CD14-positive monocyte (primary cell): ENCODE results near the gene VANGL1. TPM values are rescaled to one million over a fixed set of nuclear protein-coding genes. Genes with fewer than 3 reads are reported as not detected.

Experiments used
- DNase-seq, 3 donors: peaks; one replicate each; pipeline ENCODE4 v3.0.0-alpha.2; 2011 to 2022
- H2AFZ ChIP-seq: 2 replicates; pipeline ENCODE4 v1.6.0; 2012; ENCODE audit warnings: mild to moderate bottlenecking, low read depth, low read length, inconsistent platforms; ENCODE audit not compliant: insufficient read depth, poor library complexity, severe bottlenecking
- H3K27ac ChIP-seq, 2 donors: 1 replicate in 1 of 2; 2 replicates in 1 of 2; pipeline ENCODE4 v1.5.1; 2012 to 2013; ENCODE audit warnings: low read length in 2 of 2, control low read depth in 1 of 2, inconsistent platforms in 1 of 2, low read depth in 1 of 2, mild to moderate bottlenecking in 1 of 2
- H3K27me3 ChIP-seq, 2 donors: one replicate each; pipeline versions ENCODE4 v1.6.0 to v1.6.1; 2011 to 2013; ENCODE audit warnings: low read length in 2 of 2; ENCODE audit not compliant: control insufficient read depth in 2 of 2, insufficient read depth in 2 of 2
- H3K36me3 ChIP-seq, 2 donors: replicated peaks in 1 of 2; 1 replicate in 1 of 2; 2 replicates in 1 of 2; pipeline versions ENCODE4 v1.5.1 to v1.6.1; 2012 to 2013; ENCODE audit warnings: low read length in 2 of 2, control low read depth in 1 of 2, inconsistent platforms in 1 of 2, mild to moderate bottlenecking in 1 of 2; ENCODE audit not compliant: insufficient read depth in 2 of 2, control insufficient read depth in 1 of 2
- H3K4me1 ChIP-seq, 2 donors: 1 replicate in 1 of 2; 2 replicates in 1 of 2; pipeline versions ENCODE4 v1.5.1 to v1.6.1; 2012 to 2013; ENCODE audit warnings: low read length in 2 of 2, control low read depth in 1 of 2, inconsistent platforms in 1 of 2, mild to moderate bottlenecking in 1 of 2, moderate library complexity in 1 of 2; ENCODE audit not compliant: insufficient read depth in 2 of 2, control insufficient read depth in 1 of 2
- H3K4me2 ChIP-seq: replicated peaks from 2 replicates; pipeline ENCODE3; 2012; ENCODE audit warnings: low read length, moderate library complexity, mild to moderate bottlenecking; ENCODE audit not compliant: poor library complexity, severe bottlenecking; ENCODE audit errors: extremely low read depth
- H3K4me3 ChIP-seq, 3 experiments: fragments of 200-600 bp in 1 of 3; sonication (generic) in 1 of 3; replicated peaks in 1 of 3; 1 replicate in 2 of 3; 2 replicates in 1 of 3; pipeline ENCODE4 v1.5.1; 2011 to 2013; ENCODE audit warnings: low read length in 3 of 3, mild to moderate bottlenecking in 3 of 3, control low read depth in 2 of 3, low read depth in 2 of 3, inconsistent platforms in 1 of 3, moderate library complexity in 1 of 3
- H3K79me2 ChIP-seq: 2 replicates; pipeline ENCODE4 v1.6.0; 2012; ENCODE audit warnings: mild to moderate bottlenecking, control low read depth, inconsistent platforms, low read length, moderate library complexity; ENCODE audit not compliant: insufficient read depth
- H3K9ac ChIP-seq: 2 replicates; pipeline ENCODE4 v1.6.0; 2017; ENCODE audit warnings: low read length, mild to moderate bottlenecking; ENCODE audit not compliant: insufficient read depth, poor library complexity, severe bottlenecking
- H3K9me3 ChIP-seq, 2 donors: replicated peaks in 1 of 2; 1 replicate in 1 of 2; 2 replicates in 1 of 2; pipeline versions ENCODE4 v1.5.1 to v1.6.1; 2012 to 2013; ENCODE audit warnings: low read length in 2 of 2, control low read depth in 1 of 2; ENCODE audit not compliant: control insufficient read depth in 1 of 2, insufficient read depth in 1 of 2
- H4K20me1 ChIP-seq: 2 replicates; pipeline ENCODE4 v1.6.0; 2012; ENCODE audit warnings: mild to moderate bottlenecking, low read length, control low read depth, moderate library complexity; ENCODE audit not compliant: insufficient read depth
- H3K27ac Mint-ChIP-seq, 7 donors: one replicate each; pipeline ENCODE4 v1.8.0; 2020; ENCODE audit warnings: mild to moderate bottlenecking in 7 of 7, mixed read lengths in 7 of 7, moderate library complexity in 6 of 7, inconsistent platforms in 2 of 7
- H3K27me3 Mint-ChIP-seq, 3 donors: one replicate each; pipeline ENCODE4 v1.8.0; 2021 to 2022; ENCODE audit warnings: low read depth in 3 of 3, mild to moderate bottlenecking in 3 of 3, mixed read lengths in 3 of 3, moderate library complexity in 3 of 3, inconsistent platforms in 1 of 3
- H3K36me3 Mint-ChIP-seq, 2 donors: one replicate each; pipeline ENCODE4 v1.8.0; 2020; ENCODE audit warnings: mixed read lengths in 2 of 2, inconsistent platforms in 1 of 2, mild to moderate bottlenecking in 1 of 2
- H3K4me1 Mint-ChIP-seq: one replicate; pipeline ENCODE4 v1.8.0; 2020; ENCODE audit warnings: mild to moderate bottlenecking, mixed read lengths
- H3K4me3 Mint-ChIP-seq, 2 donors: one replicate each; pipeline ENCODE4 v1.8.0; 2020; ENCODE audit warnings: mild to moderate bottlenecking in 2 of 2, mixed read lengths in 2 of 2, moderate library complexity in 1 of 2
- H3K9me3 Mint-ChIP-seq, 7 donors: one replicate each; pipeline ENCODE4 v1.8.0; 2020 to 2022; ENCODE audit warnings: mixed read lengths in 7 of 7, mild to moderate bottlenecking in 6 of 7, moderate library complexity in 6 of 7, inconsistent platforms in 2 of 7
- WGBS: methylation state at CpG from one replicate; pipeline ENCODE4 v1.1.5; 2013; ENCODE audit warnings: missing lambda C conversion rate; ENCODE audit not compliant: insufficient coverage; 5-methylcytosine and 5-hydroxymethylcytosine counted together
- intact Hi-C, 2 donors: fragments of 100-400 bp; cut with micrococcal nuclease; formaldehyde crosslinking; loops; one replicate each; pipeline versions ENCODE4 v1.15.0 to v1.15.1; 2023
- polyA plus RNA-seq, 3 donors: library from polyadenylated mRNA; depleted of rRNA in 1 of 3; unstranded in 2 of 3; stranded (reverse) in 1 of 3; fragments of 300-500 nt in 2 of 3; fragments of >200 nt in 1 of 3; fragmentation: Illumina TruSeq in 2 of 3; gene quantifications; 1 replicate in 2 of 3; 2 replicates in 1 of 3; pipeline ENCODE4 v1.2.3, GENCODE V29; 2012 to 2021
- TF ChIP-seq, protein P1 (sequence below): fragments of 200-600 bp; IDR thresholded peaks from one replicate; pipeline ENCODE4 v1.8.0; 2022; ENCODE audit warnings: antibody characterized with exemption, mild to moderate bottlenecking

Gene VANGL1
- polyA plus RNA-seq, 3 donors = 0.67 to 2.0 (median 1.3) TPM

DNA sequence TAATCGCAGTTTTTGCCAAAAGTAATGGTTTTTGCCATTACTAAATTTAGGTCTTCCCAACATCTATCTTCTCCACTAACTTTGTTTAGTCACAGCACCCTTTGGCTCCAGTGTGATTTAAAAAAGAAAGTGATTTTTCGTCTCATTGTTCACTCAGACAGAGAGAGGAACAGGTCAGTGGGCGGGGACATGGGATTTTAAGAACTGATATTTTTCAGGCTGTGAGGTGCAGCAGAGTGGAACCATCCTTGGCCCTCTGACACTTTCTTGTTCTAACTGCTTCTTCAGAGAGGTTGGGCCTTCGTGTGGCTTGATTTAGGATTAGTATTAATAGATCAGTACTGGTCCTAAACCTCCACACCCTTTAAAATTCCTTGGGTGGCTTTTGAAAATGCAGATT, 88.0 kb downstream of the VANGL1 start:
- DNase-seq = peak; percentile 33 to 41 (median 36)
- Mint-ChIP-seq H3K36me3 (no peaks in the 10 kb centered on the region), H3K27me3 (peaks cover 0 to 2% (median 0%) of the 10 kb centered on the region in 3 donors), H3K4me3 (peak overlapping the region in 1 of 2 donors; percentile 65), H3K4me1 (peaks cover 70% of the 10 kb centered on the region), H3K27ac (peak overlapping the region; percentile 57 to 95 (median 79)), H3K9me3 (peaks cover 0 to 3% (median 0%) of the 10 kb centered on the region in 7 donors)
- Histone ChIP-seq H2AFZ (no peak overlapping the region), H3K36me3 (no peaks in the 10 kb centered on the region), H4K20me1 (no peaks in the 10 kb centered on the region), H3K9ac (no peak overlapping the region), H3K9me3 (no peaks in the 10 kb centered on the region), H3K4me3 (peak overlapping the region in 1 of 3 experiments; percentile 27), H3K4me1 (peaks cover 67 to 73% of the 10 kb centered on the region in 2 donors), H3K27ac (peak overlapping the region in 1 of 2 donors; percentile 52), H3K27me3 (no peaks in the 10 kb centered on the region), H3K79me2 (no peaks in the 10 kb centered on the region), H3K4me2 (peak overlapping the region; percentile 24)
- TF ChIP-seq, protein P1, sequence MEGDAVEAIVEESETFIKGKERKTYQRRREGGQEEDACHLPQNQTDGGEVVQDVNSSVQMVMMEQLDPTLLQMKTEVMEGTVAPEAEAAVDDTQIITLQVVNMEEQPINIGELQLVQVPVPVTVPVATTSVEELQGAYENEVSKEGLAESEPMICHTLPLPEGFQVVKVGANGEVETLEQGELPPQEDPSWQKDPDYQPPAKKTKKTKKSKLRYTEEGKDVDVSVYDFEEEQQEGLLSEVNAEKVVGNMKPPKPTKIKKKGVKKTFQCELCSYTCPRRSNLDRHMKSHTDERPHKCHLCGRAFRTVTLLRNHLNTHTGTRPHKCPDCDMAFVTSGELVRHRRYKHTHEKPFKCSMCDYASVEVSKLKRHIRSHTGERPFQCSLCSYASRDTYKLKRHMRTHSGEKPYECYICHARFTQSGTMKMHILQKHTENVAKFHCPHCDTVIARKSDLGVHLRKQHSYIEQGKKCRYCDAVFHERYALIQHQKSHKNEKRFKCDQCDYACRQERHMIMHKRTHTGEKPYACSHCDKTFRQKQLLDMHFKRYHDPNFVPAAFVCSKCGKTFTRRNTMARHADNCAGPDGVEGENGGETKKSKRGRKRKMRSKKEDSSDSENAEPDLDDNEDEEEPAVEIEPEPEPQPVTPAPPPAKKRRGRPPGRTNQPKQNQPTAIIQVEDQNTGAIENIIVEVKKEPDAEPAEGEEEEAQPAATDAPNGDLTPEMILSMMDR = no peak
- intact Hi-C loops = no loop called here
- WGBS = no CpG with 5 or more reads among the region's 4 CpGs

- Histone ChIP-seq H3K27me3 (no peaks in the 10 kb centered on the region), H3K79me2 (no peaks in the 10 kb centered on the region), H3K27ac (peak overlapping the region; percentile 40 to 60), H3K4me1 (peaks cover 61 to 64% of the 10 kb centered on the region in 2 donors), H3K36me3 (no peaks in the 10 kb centered on the region), H3K4me2 (peak overlapping the region; percentile 6), H3K4me3 (no peak overlapping the region), H2AFZ (no peak overlapping the region), H3K9ac (no peak overlapping the region), H3K9me3 (no peaks in the 10 kb centered on the region), H4K20me1 (no peaks in the 10 kb centered on the region)
- peaks cover 0 to 2% (median 0%) of the 10 kb centered on the region in 3 donors for H3K27me3 Mint-ChIP-seq
- TF ChIP-seq, protein P1 = no peak
- intact Hi-C loops = no loop called here
- DNase-seq = peak; percentile 38 to 80 (median 69)
- peaks cover 0 to 3% (median 0%) of the 10 kb centered on the region in 7 donors for H3K9me3 Mint-ChIP-seq
- peak overlapping the region in 1 of 2 donors; percentile 65 for H3K4me3 Mint-ChIP-seq
- no CpG with 5 or more reads among the region's 4 CpGs for WGBS
- H3K4me1 Mint-ChIP-seq = peaks cover 59% of the 10 kb centered on the region
- no peaks in the 10 kb centered on the region for H3K36me3 Mint-ChIP-seq
- H3K27ac Mint-ChIP-seq = peak overlapping the region; percentile 42 to 91 (median 78)
Observed at GRCh38 chr1:115732316-115732715, 90.5 kb downstream of the VANGL1 start.
